NOMO-1 treated with dmso at 0.1 percent for 144 hours (cell line): ENCODE results near the gene GPR146.

Experiments used
- DNase-seq: peaks from one replicate; lab custom pipeline; 2025; ENCODE audit not compliant: unreplicated experiment; lab: John Stamatoyannopoulos, UW

Gene GPR146

GRCh38 chr7:1041551-1042491 lies 2.5 kb upstream of the GPR146 start:
- no peak for DNase-seq

GRCh38 chr7:1042492-1042833 lies 1.9 kb upstream of the GPR146 start:
- no peak for DNase-seq

GRCh38 chr7:1043552-1044188 lies 676 bp upstream of the GPR146 start:
- no peak for DNase-seq

GRCh38 chr7:1045069-1046063 lies 1.0 kb downstream of the GPR146 start:
- DNase-seq = no peak

- DNase-seq = no peak
Measured at GRCh38 chr7:1046722-1047679, 2.7 kb downstream of the GPR146 start.

GRCh38 chr7:1049006-1049741 lies 4.8 kb downstream of the GPR146 start:
- no peak for DNase-seq

GRCh38 chr7:1049801-1050200 lies 5.5 kb downstream of the GPR146 start:
- no peak for DNase-seq

- no peak for DNase-seq
Measured at GRCh38 chr7:1050254-1050906, 6.0 kb downstream of the GPR146 start.

GRCh38 chr7:1050956-1051690 lies 6.8 kb downstream of the GPR146 start:
- no peak for DNase-seq

- DNase-seq = no peak
Measured at GRCh38 chr7:1052031-1052818, 7.9 kb downstream of the GPR146 start.

GRCh38 chr7:1053002-1053411 lies 8.7 kb downstream of the GPR146 start:
- no peak for DNase-seq

- DNase-seq = no peak
Measured at GRCh38 chr7:1053816-1054370, 9.5 kb downstream of the GPR146 start.

GRCh38 chr7:1054438-1054837 lies 10.1 kb downstream of the GPR146 start:
- no peak for DNase-seq

- DNase-seq = no peak
Measured at GRCh38 chr7:1054861-1055450, 10.6 kb downstream of the GPR146 start.

GRCh38 chr7:1055491-1055955 lies 11.2 kb downstream of the GPR146 start:
- no peak for DNase-seq

GRCh38 chr7:1055956-1056784 lies 11.8 kb downstream of the GPR146 start:
- no peak for DNase-seq
